A673 (cell line): ENCODE results near the gene MAT2A. TPM values are rescaled to one million over a fixed set of nuclear protein-coding genes. Genes with fewer than 3 reads are reported as not detected.

Source experiments
- BruUV-seq: library from RNA; stranded (reverse); fragments of 400-500 nt; replicated peaks from 2 replicates; lab custom pipeline; 2021; lab: Mats Ljungman, UMichigan
- CTCF ChIA-PET: fragments of 300-600 bp; sonication (Branson Sonifier 250); formaldehyde crosslinking; loops from one replicate; lab custom pipeline; 2022; ENCODE audit warnings: antibody characterized with exemption; lab: Charles Lee
- POLR2A ChIA-PET: fragments of 300-600 bp; sonication (Branson Sonifier 250); formaldehyde crosslinking; loops from one replicate; lab custom pipeline; 2022; ENCODE audit warnings: antibody characterized with exemption; ENCODE audit not compliant: low non-redundant PET; lab: Charles Lee
- DNase-seq: peaks from one replicate; pipeline ENCODE4 v3.0.0-alpha.2; 2015; ENCODE audit warnings: low spot score
- H3K27ac ChIP-seq: fragments of 200-600 bp; sonication (generic); 2 replicates; pipeline ENCODE4 v1.5.1; 2016; ENCODE audit warnings: mixed run types, low read depth, mild to moderate bottlenecking, mixed read lengths, antibody characterized with exemption, low read length; ENCODE audit not compliant: poor library complexity, severe bottlenecking
- H3K27me3 ChIP-seq: fragments of 200-600 bp; sonication (generic); replicated peaks from 2 replicates; pipeline ENCODE4 v1.6.1; 2017; ENCODE audit warnings: mixed run types, low read depth, mild to moderate bottlenecking, mixed read lengths, antibody characterized with exemption, low read length; ENCODE audit not compliant: insufficient read depth, poor library complexity
- H3K36me3 ChIP-seq: fragments of 200-600 bp; sonication (generic); 2 replicates; pipeline ENCODE4 v1.6.1; 2016; ENCODE audit warnings: mixed run types, mild to moderate bottlenecking, mixed read lengths, antibody characterized with exemption, low read length; ENCODE audit not compliant: insufficient read depth, poor library complexity, severe bottlenecking
- H3K4me1 ChIP-seq: fragments of 200-600 bp; sonication (generic); 2 replicates; pipeline ENCODE4 v1.6.1; 2017; ENCODE audit warnings: mixed run types, mild to moderate bottlenecking, mixed read lengths, antibody characterized with exemption, low read length; ENCODE audit not compliant: insufficient read depth, poor library complexity, severe bottlenecking
- H3K4me3 ChIP-seq: fragments of 200-600 bp; sonication (generic); 2 replicates; pipeline ENCODE4 v1.5.1; 2016; ENCODE audit warnings: low read depth, mixed run types, mild to moderate bottlenecking, mixed read lengths, low read length; ENCODE audit not compliant: poor library complexity, severe bottlenecking
- H3K9me3 ChIP-seq: fragments of 200-600 bp; sonication (generic); 2 replicates; pipeline ENCODE4 v1.6.1; 2016; ENCODE audit warnings: mixed run types, low read depth, mild to moderate bottlenecking, mixed read lengths, antibody characterized with exemption, low read length; ENCODE audit not compliant: poor library complexity, severe bottlenecking
- CTCF ChIP-seq: fragments of 300-800, 200-600 bp; sonication (generic); conservative IDR thresholded peaks from 2 replicates; pipeline ENCODE4 v1.5.1; 2017; ENCODE audit warnings: low read depth, mild to moderate bottlenecking, antibody characterized with exemption, low read length, moderate library complexity, mixed read lengths
- EZH2 ChIP-seq: fragments of 200-600 bp; sonication (generic); IDR thresholded peaks from 2 replicates; pipeline ENCODE4 v1.6.1; 2017; ENCODE audit warnings: borderline replicate concordance, low read depth, mild to moderate bottlenecking, mixed read lengths, antibody characterized with exemption, low read length; ENCODE audit not compliant: poor library complexity, severe bottlenecking
- intact Hi-C: fragments of 100-400 bp; cut with micrococcal nuclease; formaldehyde crosslinking; loops from one replicate; pipeline ENCODE4 v1.10.0; 2022; ENCODE audit not compliant: unreplicated experiment
- total RNA-seq: library from RNA; stranded (reverse); gene quantifications from 2 replicates; pipeline ENCODE4 v1.2.3, GENCODE V29; 2021

MAT2A gene
- total RNA-seq, 1 experiment from 2014 or later = 408 TPM

DNA sequence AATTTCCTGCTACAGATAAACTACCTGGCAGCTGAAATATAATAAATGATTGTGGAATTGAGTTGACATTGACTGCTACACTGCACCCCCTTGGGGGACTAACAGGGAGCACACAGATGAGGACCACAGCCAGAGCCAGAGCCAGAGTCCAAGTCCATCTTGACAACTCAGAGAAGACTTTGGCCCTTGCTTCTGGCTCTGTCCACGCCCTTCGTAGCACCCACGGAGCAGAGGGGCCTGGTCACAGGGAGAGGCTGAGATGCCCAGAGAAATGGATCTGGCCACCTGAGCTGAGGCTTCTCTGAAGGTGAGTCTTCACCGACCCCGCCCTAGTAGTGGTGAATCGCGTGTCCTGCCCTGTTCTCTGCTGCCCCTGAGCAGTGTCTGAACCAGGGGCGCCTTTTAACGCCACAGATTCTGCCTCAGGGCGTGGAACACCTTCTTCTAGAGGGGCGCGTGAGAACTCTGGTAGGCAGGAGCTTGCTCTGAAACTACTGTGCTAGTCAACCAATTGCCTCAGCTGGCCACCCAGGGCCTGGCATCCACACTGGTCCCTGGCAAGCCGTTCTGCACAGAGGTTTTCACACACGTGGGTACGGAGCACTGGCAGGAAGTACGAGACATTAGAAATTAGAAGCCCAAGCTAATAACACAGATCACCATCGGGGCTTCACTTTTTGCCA, 35.7 kb upstream of the MAT2A start:
- Histone ChIP-seq H3K27ac (no peak overlapping the region), H3K36me3 (no peaks in the 10 kb centered on the region), H3K27me3 (no peaks in the 10 kb centered on the region), H3K9me3 (no peaks in the 10 kb centered on the region), H3K4me3 (no peak overlapping the region), H3K4me1 (peaks cover 9% of the 10 kb centered on the region)
- BruUV-seq = no TSS peak
- POLR2A ChIA-PET = no interaction called here
- intact Hi-C loops = no loop called here
- CTCF ChIA-PET = no interaction called here
- no peak for DNase-seq
- no peak for TF ChIP-seq EZH2
- no peak for TF ChIP-seq CTCF

DNA sequence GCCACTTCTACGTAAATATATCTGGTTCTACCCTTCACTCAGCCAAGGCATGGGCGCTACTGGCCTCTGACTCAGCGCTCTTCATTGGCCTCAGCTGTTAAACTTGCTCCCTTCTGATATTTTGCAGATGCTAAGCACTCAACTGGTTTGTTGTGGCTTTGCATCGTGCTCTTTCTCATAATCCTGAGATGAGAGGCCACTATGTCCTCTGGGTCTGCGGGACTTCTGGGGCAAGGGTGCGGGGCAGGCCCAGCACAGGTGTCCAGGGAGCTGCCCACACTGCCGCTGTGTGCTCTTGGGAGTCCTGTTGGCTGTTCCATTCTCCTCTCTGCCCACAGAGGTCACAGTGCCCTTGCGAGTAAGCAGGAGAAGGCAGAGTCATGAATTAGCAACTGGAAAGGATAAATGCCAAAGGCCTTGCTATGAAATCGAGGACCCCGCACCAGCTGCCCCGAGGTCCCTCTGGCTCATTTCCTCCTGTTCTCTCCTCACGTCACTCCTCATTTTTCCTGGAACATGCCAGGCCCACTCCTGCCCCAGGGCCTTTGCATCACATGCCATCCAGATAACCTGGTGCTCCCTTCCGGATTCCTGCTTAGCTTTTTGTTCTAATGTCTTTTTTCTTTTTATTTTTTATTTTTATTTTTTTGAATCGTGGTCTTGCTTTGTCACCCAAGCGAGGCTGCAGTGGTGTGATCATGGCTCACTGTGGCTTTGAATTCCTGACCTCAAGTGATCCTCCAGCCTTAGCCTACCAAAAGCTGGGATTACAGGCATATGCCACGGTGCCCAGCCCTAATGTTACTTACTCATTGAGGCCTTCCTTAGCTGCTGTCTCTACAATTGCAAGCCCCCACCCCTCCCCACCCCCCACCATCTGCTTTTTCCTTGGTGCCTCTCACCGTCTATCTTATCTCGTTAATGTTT, 34.9 kb upstream of the MAT2A start:
- no peaks in the 10 kb centered on the region for H3K27me3 ChIP-seq
- TF ChIP-seq EZH2 (no peak), CTCF (no peak)
- intact Hi-C loops = no loop called here
- DNase-seq = no peak
- POLR2A ChIA-PET = no interaction called here
- no peaks in the 10 kb centered on the region for H3K9me3 ChIP-seq
- H3K36me3 ChIP-seq = no peaks in the 10 kb centered on the region
- peaks cover 9% of the 10 kb centered on the region for H3K4me1 ChIP-seq
- CTCF ChIA-PET = no interaction called here
- no peak overlapping the region for H3K4me3 ChIP-seq
- H3K27ac ChIP-seq = no peak overlapping the region
- no TSS peak for BruUV-seq

- BruUV-seq = no TSS peak
- H3K9me3 ChIP-seq = no peaks in the 10 kb centered on the region
- peaks cover 6% of the 10 kb centered on the region for H3K4me1 ChIP-seq
- no peak overlapping the region for H3K27ac ChIP-seq
- no peak overlapping the region for H3K4me3 ChIP-seq
- H3K27me3 ChIP-seq = no peaks in the 10 kb centered on the region
- intact Hi-C loops = no loop called here
- POLR2A ChIA-PET = no interaction called here
- CTCF ChIA-PET = no interaction called here
- H3K36me3 ChIP-seq = no peaks in the 10 kb centered on the region
- TF ChIP-seq CTCF (no peak), EZH2 (no peak)
- DNase-seq = peak; percentile 71
Measured at GRCh38 chr2:85504778-85505261, 34.1 kb upstream of the MAT2A start.
